Stimulated activated CD8-positive, alpha-beta memory T cell treated with anti-CD3 and anti-CD28 coated beads, Interleukin-7, amount 100 ng/mL, for 48 hours (primary cell): ENCODE data around the gene AGTRAP.

ENCODE experiments used
- DNase-seq, 2 donors: peaks; one replicate each; pipeline ENCODE4 v3.0.0-alpha.2; 2020; ENCODE audit warnings: low read depth in 1 of 2; ENCODE audit errors: extremely low read depth in 1 of 2

The AGTRAP gene

GRCh38 chr1:11780380-11781147, 44.6 kb downstream of the AGTRAP start:
- no peak for DNase-seq

DNA sequence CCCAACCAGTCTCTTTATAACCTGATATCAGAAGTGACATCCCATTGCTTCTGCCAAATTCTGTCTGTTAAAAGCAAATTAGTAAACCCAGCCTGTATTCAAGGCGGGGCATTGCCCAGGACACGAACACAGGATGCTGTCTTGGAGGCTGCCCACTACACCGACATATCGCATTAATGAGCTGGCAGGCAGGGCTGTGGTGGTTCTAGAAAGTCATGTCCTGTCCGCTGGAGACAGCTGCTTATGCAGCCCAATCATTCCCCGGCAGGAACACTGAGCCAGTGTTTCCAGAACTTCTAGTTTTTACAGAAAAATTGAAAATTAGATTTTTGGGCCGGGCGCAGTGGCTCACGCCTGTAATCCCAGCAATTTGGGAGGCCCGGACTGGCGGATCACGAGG, 45.4 kb downstream of the AGTRAP start:
- DNase-seq, result no peak

- no peak for DNase-seq
These were observed 46.3 kb downstream of the AGTRAP start for GRCh38 chr1:11782127-11782708.

GRCh38 chr1:11783556-11783955, 47.6 kb downstream of the AGTRAP start:
- no peak for DNase-seq

DNA sequence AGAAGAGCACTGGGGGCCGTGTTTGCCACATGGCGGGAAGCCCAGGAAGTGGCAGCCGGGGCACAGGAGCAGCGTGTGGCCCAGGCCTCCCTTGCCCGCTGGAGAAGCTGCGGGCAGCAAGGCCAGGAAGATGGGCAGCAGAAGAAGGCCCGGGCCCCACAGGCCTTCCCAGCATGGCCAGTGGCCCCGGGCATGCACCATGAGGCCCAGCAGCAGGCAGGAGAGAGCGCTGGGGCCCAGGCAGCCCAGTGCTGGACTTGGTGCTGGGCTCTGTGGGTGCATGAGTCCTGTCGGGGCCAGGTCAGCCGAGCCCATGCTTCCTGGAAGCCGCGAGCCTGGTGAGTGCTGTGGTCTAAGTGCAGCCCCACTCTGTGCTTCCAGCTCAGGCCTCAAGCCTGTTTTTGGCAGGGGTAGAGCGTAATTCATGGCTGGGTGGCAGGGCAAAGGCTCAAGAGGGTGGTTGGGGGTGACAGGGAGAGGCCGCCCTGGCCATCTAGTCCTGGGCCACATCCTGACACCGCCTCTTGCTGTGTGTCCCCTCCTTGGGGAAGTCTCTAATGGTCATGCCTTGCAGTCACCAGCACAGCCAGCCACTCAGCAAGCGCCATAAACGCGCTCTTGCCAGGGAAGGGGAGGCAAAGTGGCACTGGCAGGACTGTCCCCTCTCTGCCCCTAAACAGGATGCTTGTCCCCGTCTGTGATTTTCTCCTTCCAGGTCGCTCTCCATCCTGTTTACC, 48.5 kb downstream of the AGTRAP start:
- no peak for DNase-seq

DNA sequence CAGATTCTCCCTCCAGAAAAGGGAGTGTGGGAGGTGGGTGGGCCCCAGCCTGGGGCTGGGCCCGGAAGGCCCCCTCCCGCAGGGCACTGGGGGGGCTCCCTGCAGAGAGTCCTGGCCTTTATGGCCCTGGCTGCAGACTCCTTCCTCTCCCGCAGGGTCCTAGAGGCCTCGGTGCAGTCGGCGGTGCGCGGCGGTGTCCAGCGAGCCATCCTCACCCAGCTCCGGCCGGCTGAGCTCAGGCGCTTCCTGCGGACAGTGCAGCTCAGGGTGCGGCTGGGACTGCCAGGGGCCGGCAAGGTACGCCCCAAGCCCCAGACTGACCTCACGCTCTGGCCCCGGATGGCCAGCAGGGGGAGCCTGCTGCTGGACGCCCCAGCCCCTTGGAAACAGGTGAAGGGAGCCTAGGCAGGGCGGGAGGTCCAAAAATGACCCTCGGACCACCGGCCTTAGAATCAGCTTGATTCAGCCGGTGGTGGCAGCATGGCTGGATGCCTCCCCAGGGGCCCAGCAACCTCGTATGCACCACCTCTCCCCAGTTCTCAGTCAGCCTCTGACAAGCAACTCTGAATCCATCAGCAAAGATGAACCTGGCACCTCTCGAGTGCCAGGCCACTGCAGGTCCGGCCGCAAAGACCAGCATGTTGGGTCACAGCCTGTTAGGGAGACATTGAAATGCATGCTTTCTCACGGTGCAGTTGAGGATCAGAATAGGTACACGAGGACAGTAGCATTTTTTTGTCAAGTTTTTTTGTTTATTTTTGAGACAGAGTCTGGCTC, 49.2 kb downstream of the AGTRAP start:
- DNase-seq, result peak; percentile 17 to 20

GRCh38 chr1:11786168-11786567, 50.2 kb downstream of the AGTRAP start:
- no peak for DNase-seq

GRCh38 chr1:11787251-11787803, 51.4 kb downstream of the AGTRAP start:
- no peak for DNase-seq

- no peak for DNase-seq
These were observed 52.0 kb downstream of the AGTRAP start for GRCh38 chr1:11787804-11788436.

DNA sequence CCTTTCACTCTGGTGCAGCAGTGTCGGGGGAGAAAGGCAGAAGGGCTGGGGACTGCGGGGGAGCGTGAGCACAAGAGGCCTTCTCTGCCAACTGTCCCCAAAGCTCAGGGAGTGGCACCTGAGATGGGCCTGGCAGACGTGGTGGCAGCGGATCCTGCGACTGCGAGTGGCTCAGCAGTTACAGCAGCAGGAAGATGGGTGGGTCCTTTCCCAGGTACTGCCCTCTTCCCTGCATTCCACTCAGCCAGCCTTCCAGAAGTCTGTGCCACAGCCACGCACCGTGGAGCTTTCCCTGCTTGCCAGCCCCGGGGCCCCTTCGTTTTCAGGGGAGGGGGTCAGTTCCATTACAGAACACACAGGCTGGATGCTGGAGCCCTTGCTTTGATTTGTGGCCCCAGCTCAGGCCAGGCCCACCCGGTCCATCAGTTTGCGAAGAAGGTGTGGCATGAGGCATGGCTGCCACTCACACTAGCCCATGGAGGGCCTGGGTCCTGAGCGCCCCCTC, 52.7 kb downstream of the AGTRAP start:
- no peak for DNase-seq

- DNase-seq, result no peak
These were observed 53.5 kb downstream of the AGTRAP start for GRCh38 chr1:11789126-11790067.

DNA sequence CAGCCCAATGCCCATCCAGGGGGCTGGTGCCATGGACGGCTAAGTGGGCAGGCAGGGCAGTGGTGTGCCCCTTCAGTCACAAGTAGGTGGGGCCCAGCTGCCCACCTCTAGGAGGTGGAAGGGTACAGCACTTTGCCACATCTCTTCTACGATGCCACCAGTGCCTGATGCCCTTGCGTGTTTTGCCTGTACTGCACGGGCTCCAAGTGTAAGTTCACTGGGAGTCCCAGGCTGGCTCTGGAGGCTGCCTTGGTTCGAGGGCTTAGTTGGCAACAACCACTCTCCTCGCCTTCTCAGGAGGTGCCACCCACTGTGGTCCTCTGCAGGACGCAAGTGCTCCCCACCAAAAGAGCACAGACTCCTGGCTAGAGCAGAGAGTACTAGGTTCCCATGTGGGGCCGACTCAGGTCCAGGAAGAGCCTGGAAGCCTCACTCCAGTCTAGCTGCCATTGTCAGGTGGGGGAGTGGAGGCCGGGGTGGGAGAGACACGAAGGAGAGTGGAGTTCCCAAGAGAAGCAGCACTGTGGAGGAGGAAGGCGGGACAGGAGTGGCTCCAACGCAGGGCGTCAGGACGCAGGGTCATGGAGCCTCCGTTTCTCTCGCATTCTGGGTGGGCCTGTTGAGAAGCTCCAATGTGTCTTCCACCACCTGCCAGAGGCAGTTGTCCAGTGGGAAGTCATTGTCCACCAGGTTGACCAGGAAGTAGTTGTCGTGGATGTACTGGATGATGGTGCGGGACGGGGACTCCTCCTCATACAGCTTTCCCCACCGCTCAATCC, 54.4 kb downstream of the AGTRAP start:
- no peak for DNase-seq

- no peak for DNase-seq
These were observed 55.2 kb downstream of the AGTRAP start for GRCh38 chr1:11790880-11791715.

- no peak for DNase-seq
These were observed 56.2 kb downstream of the AGTRAP start for GRCh38 chr1:11792106-11792505.

DNA sequence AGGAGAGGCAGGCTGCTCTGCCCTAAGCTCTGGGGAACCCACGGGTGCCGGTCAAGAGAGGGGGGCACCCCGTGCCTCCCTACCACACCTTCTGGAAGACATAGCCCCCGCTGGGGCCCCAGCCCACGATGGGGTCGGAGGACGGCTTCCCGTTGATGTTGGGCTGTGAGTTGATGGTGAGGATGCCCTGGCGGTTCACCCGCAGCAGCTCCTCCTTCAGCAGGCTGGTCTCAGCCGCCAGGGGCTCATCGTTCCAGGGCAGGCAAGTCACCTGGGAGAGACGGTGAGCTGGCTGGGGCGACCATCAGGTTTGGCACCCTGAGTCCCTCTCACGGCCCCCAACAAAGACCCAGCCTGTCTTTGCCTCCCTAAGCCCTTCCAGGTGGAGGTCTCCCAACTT, 57.9 kb downstream of the AGTRAP start:
- DNase-seq, result no peak

GRCh38 chr1:11794446-11795237, 58.7 kb downstream of the AGTRAP start:
- DNase-seq, result no peak
